Measurements from ENCODE around the gene KAZN.

DNA sequence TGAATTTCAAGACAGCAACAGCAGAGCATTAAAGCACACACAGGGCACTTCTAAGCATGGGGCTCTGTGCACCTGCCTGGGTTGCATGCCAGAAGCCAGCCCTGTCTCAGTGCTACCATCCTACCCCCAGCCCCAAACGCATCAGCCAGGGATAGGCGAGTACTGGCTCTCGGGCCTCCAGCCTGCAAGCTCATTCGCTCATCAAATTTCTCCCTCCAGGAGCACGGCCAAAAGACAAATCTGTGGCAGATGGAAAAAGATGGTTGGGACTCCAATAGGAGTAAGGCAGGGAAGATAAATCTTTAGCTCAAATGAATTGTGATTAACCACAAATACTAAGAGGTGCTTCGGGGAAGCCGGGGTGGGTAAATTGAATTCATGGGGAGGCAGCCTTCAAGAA, 189.6 kb downstream of the KAZN start:
- TF ChIP-seq, protein P1, sequence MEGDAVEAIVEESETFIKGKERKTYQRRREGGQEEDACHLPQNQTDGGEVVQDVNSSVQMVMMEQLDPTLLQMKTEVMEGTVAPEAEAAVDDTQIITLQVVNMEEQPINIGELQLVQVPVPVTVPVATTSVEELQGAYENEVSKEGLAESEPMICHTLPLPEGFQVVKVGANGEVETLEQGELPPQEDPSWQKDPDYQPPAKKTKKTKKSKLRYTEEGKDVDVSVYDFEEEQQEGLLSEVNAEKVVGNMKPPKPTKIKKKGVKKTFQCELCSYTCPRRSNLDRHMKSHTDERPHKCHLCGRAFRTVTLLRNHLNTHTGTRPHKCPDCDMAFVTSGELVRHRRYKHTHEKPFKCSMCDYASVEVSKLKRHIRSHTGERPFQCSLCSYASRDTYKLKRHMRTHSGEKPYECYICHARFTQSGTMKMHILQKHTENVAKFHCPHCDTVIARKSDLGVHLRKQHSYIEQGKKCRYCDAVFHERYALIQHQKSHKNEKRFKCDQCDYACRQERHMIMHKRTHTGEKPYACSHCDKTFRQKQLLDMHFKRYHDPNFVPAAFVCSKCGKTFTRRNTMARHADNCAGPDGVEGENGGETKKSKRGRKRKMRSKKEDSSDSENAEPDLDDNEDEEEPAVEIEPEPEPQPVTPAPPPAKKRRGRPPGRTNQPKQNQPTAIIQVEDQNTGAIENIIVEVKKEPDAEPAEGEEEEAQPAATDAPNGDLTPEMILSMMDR (conservative IDR thresholded peaks at IDR 0.05), result no peak
- TF ChIP-seq EZH2 (IDR thresholded peaks at IDR 0.05; ENCODE audit: low read depth), result no peak
